ENCODE results near the gene GLI1.
"Not testable (repeated sequence)": the region's sequence is repeated elsewhere in the genome, so short reads cannot be mapped to it uniquely, and the experiment has no call there.

Gene GLI1

DNA sequence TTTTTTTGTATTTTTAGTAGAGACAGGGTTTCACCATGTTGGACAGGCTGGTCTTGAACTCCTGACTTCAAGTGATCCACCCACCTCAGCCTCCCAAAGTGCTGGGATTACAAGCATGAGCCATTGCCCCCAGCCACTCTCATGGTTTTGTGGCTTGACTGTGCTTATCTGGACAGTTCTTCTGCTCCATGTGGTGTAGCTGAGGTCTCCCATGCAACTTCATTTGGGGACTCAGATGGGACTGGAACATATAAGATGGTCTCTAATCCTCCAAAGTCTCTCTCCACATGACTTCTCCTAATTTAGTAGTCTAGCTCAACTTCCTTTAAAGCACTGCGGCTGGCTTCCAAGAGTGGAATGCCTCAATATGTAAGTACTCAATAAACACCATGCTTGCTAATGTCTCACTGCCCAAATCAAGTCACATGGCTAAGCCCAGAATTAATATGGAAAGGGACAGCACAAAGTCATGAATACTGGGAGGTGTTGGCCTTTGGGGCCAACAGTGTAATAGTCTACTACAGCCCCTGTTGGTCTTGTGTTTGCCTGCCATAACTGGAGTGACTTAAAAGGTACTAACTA is 17.6 kb upstream of the GLI1 start:
- DNase-seq (ENCODE audit: low spot score): no peak

DNA sequence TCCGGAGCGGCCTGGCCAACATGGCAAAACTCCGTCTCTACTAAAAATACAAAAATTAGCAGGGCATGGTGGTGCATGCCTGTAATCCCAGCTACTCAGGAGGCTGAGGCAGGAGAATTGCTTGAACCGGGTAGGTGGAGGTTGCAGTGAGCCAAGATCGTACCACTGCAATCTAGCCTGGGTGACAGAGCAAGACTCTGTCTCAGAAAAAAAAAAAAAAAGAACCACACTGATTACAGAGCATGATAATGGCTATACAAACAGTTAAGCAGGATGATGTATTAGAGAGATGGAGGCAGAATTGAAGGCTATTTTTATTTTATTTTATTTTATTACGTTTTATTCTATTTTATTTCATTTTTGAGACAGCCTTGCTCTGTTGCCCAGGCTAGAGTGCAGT is 15.2 kb upstream of the GLI1 start:
- not testable (repeated sequence) for DNase-seq (ENCODE audit: low spot score)

DNA sequence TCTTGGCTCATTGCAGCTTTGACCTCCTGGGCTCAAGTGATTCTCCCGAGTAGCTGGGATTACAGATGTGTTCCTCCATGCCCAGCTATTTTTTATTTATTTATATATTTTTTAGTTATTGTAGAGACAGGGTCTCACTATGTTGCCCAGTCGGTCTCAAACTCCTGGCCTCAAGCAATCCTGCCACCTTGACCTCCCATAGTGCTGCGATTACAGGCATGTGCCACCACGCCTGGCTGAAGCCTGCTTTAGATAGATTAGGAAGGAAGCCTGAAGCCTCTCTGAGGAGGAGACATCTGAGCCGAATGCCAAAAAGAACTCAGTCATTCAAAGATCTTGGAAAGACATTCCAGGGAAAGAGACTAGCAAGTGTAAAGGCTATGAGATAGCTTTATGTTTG is 14.8 kb upstream of the GLI1 start:
- no peak for DNase-seq (ENCODE audit: low spot score)

DNA sequence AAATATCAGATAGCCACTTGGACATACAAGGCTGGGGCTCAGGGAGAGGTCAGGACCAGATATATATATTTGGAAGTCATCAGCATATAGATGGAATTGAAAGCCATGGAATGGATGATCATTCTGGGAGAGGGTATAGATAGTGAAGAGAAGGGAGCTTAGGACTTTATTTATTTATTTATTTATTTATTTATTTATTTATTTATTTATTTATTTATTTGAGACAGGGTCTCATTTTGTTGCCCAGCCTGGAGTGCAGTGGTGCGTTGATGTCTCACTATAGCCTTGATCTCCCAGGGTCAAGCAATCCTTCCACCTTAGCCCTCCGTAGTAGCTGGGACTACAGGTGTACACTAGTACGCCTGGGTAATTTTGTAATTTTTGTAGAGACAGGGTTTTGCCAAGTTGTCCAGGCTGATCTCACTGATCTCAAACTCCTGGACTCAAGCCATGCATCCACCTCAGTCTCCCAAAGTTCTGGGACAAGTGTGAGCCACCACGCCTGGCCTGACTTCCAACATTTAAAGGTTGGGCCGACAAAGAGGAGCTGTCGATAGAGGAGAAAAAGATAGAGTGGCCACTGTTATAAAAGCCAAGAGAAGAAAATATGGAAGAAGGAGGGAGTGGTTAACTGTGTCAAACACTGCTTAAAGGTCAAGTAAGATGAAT is 13.2 kb upstream of the GLI1 start:
- DNase-seq (ENCODE audit: low spot score): no peak

- no peak for DNase-seq (ENCODE audit: low spot score)
Observed at GRCh38 chr12:57448669-57449068, 10.9 kb upstream of the GLI1 start.

DNA sequence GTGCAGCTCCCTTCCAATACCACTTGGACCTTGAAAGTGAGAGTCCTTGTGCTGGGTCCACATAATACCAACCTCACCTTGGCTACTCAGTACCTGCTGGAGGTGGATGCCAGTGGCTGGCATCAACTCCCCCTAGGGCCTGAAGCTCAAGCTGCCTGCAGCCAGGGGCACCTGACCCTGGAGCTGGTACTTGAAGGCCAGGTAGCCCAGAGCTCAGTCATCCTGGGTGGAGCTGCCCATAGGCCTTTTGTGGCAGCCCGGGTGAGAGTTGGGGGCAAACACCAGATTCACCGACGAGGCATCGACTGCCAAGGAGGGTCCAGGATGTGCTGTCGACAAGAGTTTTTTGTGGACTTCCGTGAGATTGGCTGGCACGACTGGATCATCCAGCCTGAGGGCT is 10.2 kb upstream of the GLI1 start:
- DNase-seq (ENCODE audit: low spot score): peak; percentile 44

DNA sequence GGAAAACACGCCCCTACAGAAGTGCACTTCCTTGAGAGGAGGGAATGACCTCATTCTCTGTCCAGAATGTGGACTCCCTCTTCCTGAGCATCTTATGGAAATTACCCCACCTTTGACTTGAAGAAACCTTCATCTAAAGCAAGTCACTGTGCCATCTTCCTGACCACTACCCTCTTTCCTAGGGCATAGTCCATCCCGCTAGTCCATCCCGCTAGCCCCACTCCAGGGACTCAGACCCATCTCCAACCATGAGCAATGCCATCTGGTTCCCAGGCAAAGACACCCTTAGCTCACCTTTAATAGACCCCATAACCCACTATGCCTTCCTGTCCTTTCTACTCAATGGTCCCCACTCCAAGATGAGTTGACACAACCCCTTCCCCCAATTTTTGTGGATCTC is 9.5 kb upstream of the GLI1 start:
- DNase-seq (ENCODE audit: low spot score): no peak

GRCh38 chr12:57451233-57451778 is 8.3 kb upstream of the GLI1 start:
- no peak for DNase-seq (ENCODE audit: low spot score)

- peak; percentile 46 for DNase-seq (ENCODE audit: low spot score)
Observed at GRCh38 chr12:57452181-57452936, 7.2 kb upstream of the GLI1 start.

DNA sequence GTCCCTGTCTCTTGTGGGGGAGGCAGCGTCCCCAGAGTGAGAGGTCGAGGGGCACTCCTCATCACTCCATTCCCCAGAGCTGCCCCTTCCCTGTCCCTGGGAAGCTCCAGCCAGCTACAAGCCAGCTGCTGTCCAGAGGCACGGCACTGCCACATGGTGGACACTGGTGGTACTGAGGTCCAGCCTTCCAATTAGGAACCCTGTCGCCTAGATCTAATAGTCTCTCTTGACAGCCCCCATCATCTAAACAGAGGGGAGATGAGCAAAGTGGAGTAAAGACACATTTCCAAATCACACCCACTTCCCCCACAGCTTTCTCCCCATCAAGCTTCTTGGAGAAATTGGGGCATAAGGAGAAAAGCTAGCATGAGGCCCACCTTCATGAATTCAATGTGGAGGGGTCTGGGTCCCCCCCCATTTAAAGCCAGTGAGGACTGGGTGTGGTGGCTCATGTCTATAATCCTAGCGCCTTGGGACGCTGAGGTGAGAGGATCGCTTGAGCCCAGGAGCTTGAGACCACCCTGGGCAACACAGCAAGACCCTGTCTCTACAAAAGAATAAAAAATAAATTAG is 6.6 kb upstream of the GLI1 start:
- DNase-seq (ENCODE audit: low spot score): no peak

GRCh38 chr12:57454213-57454565 is 5.4 kb upstream of the GLI1 start:
- DNase-seq (ENCODE audit: low spot score): no peak

GRCh38 chr12:57454566-57455373 is 4.8 kb upstream of the GLI1 start, which contains the start of gene INHBE:
INHBE (plus strand) TSS chr12:57455307; CDS start chr12:57455537, 230 bp downstream.
- peak; percentile 66 for DNase-seq (ENCODE audit: low spot score)

DNA sequence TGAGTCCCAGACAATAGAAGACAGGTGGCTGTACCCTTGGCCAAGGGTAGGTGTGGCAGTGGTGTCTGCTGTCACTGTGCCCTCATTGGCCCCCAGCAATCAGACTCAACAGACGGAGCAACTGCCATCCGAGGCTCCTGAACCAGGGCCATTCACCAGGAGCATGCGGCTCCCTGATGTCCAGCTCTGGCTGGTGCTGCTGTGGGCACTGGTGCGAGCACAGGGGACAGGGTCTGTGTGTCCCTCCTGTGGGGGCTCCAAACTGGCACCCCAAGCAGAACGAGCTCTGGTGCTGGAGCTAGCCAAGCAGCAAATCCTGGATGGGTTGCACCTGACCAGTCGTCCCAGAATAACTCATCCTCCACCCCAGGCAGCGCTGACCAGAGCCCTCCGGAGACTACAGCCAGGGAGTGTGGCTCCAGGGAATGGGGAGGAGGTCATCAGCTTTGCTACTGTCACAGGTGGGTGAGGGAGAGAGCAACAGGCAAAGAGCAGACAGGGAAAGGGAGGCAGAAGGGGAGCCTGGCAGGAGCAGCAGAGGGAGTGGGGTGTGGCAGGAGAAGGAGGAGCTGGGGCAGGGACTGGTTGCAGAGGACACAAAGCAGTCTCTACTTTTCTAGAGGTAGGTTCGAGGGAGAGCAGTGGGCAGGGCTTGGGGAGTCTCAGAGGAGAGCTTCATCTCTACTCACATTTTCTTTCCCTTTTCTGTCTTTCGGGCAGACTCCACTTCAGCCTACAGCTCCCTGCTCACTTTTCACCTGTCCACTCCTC is 4.0 kb upstream of the GLI1 start:
- peak; percentile 46 for DNase-seq (ENCODE audit: low spot score)

DNA sequence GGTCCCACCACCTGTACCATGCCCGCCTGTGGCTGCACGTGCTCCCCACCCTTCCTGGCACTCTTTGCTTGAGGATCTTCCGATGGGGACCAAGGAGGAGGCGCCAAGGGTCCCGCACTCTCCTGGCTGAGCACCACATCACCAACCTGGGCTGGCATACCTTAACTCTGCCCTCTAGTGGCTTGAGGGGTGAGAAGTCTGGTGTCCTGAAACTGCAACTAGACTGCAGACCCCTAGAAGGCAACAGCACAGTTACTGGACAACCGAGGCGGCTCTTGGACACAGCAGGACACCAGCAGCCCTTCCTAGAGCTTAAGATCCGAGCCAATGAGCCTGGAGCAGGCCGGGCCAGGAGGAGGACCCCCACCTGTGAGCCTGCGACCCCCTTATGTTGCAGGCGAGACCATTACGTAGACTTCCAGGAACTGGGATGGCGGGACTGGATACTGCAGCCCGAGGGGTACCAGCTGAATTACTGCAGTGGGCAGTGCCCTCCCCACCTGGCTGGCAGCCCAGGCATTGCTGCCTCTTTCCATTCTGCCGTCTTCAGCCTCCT is 3.4 kb upstream of the GLI1 start:
- DNase-seq (ENCODE audit: low spot score): peak; percentile 46

- peak; percentile 34 for DNase-seq (ENCODE audit: low spot score)
Observed at GRCh38 chr12:57456737-57457490, 2.7 kb upstream of the GLI1 start.

DNA sequence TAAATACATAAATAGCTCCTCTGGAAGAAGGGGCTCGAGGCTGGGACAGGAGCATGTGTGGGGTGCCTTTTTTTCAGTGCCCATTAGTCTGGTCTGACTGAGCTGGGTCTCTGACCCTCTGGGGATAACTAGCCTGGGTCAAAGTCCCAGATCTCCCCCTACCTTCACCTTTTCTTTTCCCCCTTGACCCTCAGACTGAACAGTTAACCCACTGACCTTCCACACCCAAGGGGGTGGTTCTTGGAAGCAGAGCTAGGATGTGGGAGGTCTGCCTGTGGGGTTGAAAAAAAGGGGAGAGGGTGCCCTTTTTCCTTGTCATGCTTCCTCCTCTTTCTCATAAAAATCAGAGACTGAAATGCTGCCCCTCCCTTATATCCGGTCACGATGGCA is 925 bp upstream of the GLI1 start:
- no peak for DNase-seq (ENCODE audit: low spot score)

DNA sequence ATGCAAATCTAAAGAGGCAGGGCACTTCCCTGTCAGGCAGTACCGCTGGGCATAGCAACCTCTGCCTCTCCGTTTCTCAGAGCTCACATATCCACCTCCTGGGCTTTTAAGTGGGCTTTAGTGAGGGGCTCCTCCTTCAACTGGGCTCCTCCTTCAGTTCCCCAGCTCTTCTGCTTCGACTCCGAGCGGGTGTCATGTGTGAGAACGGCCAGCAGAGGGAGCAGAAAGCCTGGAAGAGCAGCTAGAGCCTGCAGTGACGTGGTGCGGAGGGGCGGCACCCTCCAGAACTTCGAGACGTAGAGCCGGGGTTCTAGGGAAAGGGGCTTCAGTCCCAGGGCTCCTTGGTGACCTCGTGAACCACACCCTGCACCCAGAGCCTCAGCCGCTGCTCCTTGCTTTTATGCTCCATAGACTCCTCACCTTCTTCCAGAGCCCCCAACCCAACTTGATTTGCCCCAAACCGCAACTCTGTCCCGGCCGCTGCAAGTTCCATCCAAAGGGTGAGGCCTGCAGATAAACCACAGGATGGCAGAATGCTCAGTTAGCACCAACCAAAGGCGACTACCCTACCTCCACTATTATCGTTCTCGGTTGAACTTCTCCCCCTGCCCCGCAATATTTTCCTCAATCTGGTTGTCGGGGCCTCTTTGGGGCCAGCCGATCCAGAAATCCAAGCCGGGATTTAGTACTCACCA is 383 bp upstream of the GLI1 start:
- peak; percentile 96 for DNase-seq (ENCODE audit: low spot score)

DNA sequence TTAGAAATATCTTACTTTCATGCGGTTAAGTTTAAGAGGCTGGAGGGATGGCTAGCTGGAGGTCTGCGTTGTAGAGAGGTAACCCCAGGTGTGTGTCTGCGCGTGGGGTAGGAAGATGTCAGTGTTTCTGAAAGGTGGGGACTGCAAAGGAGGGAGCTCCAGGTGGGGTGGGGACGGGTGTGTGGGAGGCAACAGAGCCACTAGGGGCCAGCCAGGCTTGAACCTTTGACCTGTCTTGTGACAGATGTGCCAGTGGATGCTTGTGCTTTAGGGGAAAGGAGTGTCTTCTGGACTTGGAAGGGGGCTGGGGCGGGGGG is 841 bp downstream of the GLI1 start:
- no peak for DNase-seq (ENCODE audit: low spot score)

GRCh38 chr12:57460841-57461275 is 1.3 kb downstream of the GLI1 start:
- no peak for DNase-seq (ENCODE audit: low spot score)

Data from left forelimb (tissue), 1 donor.